OCI-LY1 (cell line): Measurements from ENCODE around the gene RHOJ.

Source experiments
- H2AFZ ChIP-seq: fragments of 200-600 bp; sonication (generic), shearing (Covaris generic); 2 replicates; pipeline ENCODE4 v1.6.0; 2014; ENCODE audit warnings: antibody characterized with exemption, mild to moderate bottlenecking, low read length
- H3F3A ChIP-seq: fragments of 200-600 bp; sonication (generic), shearing (Covaris generic); 2 replicates; pipeline ENCODE4 v1.6.0; 2014; ENCODE audit warnings: mild to moderate bottlenecking, antibody characterized with exemption, low read length, moderate library complexity; ENCODE audit not compliant: insufficient read depth
- H3K27ac ChIP-seq: fragments of 200-600 bp; sonication (generic); 2 replicates; pipeline ENCODE4 v1.5.1; 2014; ENCODE audit warnings: low read length, mixed run types, mild to moderate bottlenecking, low read depth; ENCODE audit not compliant: poor library complexity, severe bottlenecking
- H3K27me3 ChIP-seq: fragments of 200-600 bp; sonication (generic); 2 replicates; pipeline ENCODE4 v1.6.0; 2014; ENCODE audit warnings: antibody characterized with exemption, mild to moderate bottlenecking, low read length, moderate library complexity; ENCODE audit not compliant: insufficient read depth
- H3K36me3 ChIP-seq: fragments of 200-600 bp; sonication (generic); 2 replicates; pipeline ENCODE4 v1.6.1; 2014; ENCODE audit warnings: mild to moderate bottlenecking, antibody characterized with exemption, low read length, moderate library complexity, mixed read lengths; ENCODE audit not compliant: insufficient read depth
- H3K4me1 ChIP-seq: fragments of 200-600 bp; sonication (generic); 2 replicates; pipeline ENCODE4 v1.5.1; 2014; ENCODE audit warnings: mild to moderate bottlenecking, low read length, moderate library complexity; ENCODE audit not compliant: insufficient read depth, severe bottlenecking
- H3K4me2 ChIP-seq: fragments of 200-600 bp; sonication (generic), shearing (Covaris generic); 2 replicates; pipeline ENCODE4 v1.6.1; 2014; ENCODE audit warnings: low read length
- H3K4me3 ChIP-seq: fragments of 200-600 bp; sonication (generic); 2 replicates; pipeline ENCODE4 v1.5.1; 2014; ENCODE audit warnings: low read length, low read depth, mild to moderate bottlenecking, mixed read lengths; ENCODE audit not compliant: poor library complexity, severe bottlenecking
- H3K79me2 ChIP-seq: fragments of 200-600 bp; shearing (Covaris generic); 2 replicates; pipeline ENCODE4 v1.6.1; 2016; ENCODE audit warnings: mixed run types, low read length, mixed read lengths; ENCODE audit not compliant: insufficient read depth
- H3K9ac ChIP-seq: fragments of 200-600 bp; sonication (generic), shearing (Covaris generic); 2 replicates; pipeline ENCODE4 v1.6.1; 2014; ENCODE audit warnings: mild to moderate bottlenecking, low read length, mixed read lengths
- H3K9me2 ChIP-seq: fragments of 200-600 bp; sonication (generic), shearing (Covaris generic); 2 replicates; pipeline ENCODE4 v1.6.1; 2014; ENCODE audit warnings: low read depth, mild to moderate bottlenecking, low read length, mixed read lengths
- H3K9me3 ChIP-seq: fragments of 200-600 bp; shearing (Covaris generic); 2 replicates; pipeline ENCODE4 v1.6.1; 2014; ENCODE audit warnings: low read length, mixed read lengths
- H4K20me1 ChIP-seq: fragments of 200-600 bp; sonication (generic), shearing (Covaris generic); 2 replicates; pipeline ENCODE4 v1.6.0; 2016; ENCODE audit warnings: mild to moderate bottlenecking, low read length; ENCODE audit not compliant: insufficient read depth
- EZH2 ChIP-seq: fragments of 200-600 bp; sonication (generic), shearing (Covaris generic); IDR thresholded peaks from 2 replicates; pipeline ENCODE4 v1.8.0; 2017; ENCODE audit warnings: borderline replicate concordance, mixed run types, mild to moderate bottlenecking, antibody characterized with exemption, low read length, moderate library complexity, mixed read lengths
- TF ChIP-seq, protein P1 (sequence below): fragments of 200-600 bp; sonication (generic), shearing (Covaris generic); IDR thresholded peaks from 2 replicates; pipeline ENCODE4 v1.5.1; 2017; ENCODE audit warnings: mild to moderate bottlenecking, antibody characterized with exemption, low read length, moderate library complexity, mixed read lengths

RHOJ gene

DNA sequence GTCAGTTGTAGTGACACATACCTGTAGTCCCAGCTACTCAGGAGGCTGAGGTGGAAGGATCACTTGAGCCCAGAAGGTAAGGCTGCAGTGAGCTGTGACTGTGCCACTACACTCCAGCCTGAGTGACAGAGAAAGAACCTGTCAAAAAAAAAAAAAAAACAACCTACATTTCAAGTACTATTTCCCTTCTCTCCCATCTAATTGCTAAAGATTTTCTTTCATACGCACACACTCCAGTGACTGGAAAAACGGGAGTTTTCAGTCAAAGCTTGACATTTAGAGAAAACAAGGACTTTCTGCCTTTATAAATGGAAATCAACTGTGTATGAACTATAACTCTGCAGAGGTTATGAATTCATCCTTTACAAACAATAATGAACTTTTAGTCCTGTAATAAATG is 88.6 kb downstream of the RHOJ start:
- Histone ChIP-seq H3K27me3 (no peaks in the 10 kb centered on the region), H3F3A (no peaks in the 10 kb centered on the region), H3K27ac (no peak overlapping the region), H4K20me1 (no peaks in the 10 kb centered on the region), H3K9ac (no peak overlapping the region), H2AFZ (no peak overlapping the region), H3K4me3 (no peak overlapping the region), H3K4me2 (no peak overlapping the region), H3K9me2 (no peaks in the 10 kb centered on the region), H3K4me1 (no peaks in the 10 kb centered on the region), H3K79me2 (no peaks in the 10 kb centered on the region), H3K36me3 (no peaks in the 10 kb centered on the region), H3K9me3 (no peaks in the 10 kb centered on the region)
- TF ChIP-seq EZH2 = no peak
- TF ChIP-seq, protein P1, sequence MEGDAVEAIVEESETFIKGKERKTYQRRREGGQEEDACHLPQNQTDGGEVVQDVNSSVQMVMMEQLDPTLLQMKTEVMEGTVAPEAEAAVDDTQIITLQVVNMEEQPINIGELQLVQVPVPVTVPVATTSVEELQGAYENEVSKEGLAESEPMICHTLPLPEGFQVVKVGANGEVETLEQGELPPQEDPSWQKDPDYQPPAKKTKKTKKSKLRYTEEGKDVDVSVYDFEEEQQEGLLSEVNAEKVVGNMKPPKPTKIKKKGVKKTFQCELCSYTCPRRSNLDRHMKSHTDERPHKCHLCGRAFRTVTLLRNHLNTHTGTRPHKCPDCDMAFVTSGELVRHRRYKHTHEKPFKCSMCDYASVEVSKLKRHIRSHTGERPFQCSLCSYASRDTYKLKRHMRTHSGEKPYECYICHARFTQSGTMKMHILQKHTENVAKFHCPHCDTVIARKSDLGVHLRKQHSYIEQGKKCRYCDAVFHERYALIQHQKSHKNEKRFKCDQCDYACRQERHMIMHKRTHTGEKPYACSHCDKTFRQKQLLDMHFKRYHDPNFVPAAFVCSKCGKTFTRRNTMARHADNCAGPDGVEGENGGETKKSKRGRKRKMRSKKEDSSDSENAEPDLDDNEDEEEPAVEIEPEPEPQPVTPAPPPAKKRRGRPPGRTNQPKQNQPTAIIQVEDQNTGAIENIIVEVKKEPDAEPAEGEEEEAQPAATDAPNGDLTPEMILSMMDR = no peak

DNA sequence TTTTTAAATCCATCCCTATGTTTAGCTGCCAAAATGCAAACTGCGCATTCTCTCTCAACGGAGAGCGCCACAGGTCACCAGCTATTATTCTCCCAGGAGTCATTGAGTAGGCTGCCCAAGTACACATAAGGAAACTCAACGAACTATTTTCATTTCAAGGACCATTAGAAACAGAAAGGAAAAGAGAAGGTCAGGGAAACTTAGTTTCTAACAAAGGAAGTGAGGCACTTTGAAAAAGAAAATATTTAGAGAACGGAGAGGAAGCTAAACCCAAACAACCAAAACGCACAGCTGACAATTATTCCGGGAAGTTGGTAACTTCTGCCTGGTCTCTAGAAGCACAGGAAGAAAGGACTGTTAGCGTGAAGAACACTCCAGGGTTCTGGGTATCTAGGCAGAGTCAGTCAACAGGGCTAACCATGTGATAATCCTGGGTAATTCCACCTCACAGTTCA is 91.0 kb downstream of the RHOJ start:
- no peak overlapping the region for H3K27ac ChIP-seq
- no peak overlapping the region for H3K4me2 ChIP-seq
- TF ChIP-seq EZH2 = no peak
- TF ChIP-seq, protein P1 = no peak
- no peaks in the 10 kb centered on the region for H3K36me3 ChIP-seq
- H3K9me3 ChIP-seq = no peaks in the 10 kb centered on the region
- no peak overlapping the region for H3K4me3 ChIP-seq
- no peaks in the 10 kb centered on the region for H3F3A ChIP-seq
- no peaks in the 10 kb centered on the region for H3K9me2 ChIP-seq
- no peaks in the 10 kb centered on the region for H4K20me1 ChIP-seq
- no peak overlapping the region for H2AFZ ChIP-seq
- H3K79me2 ChIP-seq = no peaks in the 10 kb centered on the region
- no peaks in the 10 kb centered on the region for H3K4me1 ChIP-seq
- no peak overlapping the region for H3K9ac ChIP-seq
- 0 out of 2 replicates have a peak, but pooled peaks cover 3% of the 10 kb centered on the region for H3K27me3 ChIP-seq

DNA sequence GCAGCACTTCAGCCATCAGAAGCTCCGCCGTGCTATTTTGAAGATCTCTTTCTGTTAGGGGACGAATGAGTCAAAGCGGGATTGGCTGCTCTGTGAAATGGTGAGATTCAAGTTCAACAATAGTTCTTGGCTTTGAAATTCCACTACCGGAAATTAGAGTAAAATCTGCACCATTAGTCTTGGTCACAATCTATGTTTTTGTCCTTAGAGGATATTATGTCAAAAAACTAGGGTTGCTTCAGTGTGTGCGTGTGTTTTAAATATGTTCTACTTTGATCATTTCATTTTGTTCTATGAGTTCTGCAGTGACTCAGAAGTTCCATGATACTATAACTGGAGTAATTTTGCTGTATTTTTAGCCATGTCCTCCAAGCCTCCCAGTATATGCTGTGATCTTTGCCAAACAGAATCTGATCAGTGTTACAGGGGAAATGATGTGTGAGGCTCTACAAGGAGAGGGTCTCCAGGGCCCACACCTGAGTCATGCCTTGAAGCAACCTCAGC is 91.9 kb downstream of the RHOJ start:
- TF ChIP-seq, protein P1 = no peak
- no peak for TF ChIP-seq EZH2
- H3K36me3 ChIP-seq = no peaks in the 10 kb centered on the region
- H3K9me3 ChIP-seq = no peaks in the 10 kb centered on the region
- no peak overlapping the region for H3K4me3 ChIP-seq
- no peak overlapping the region for H3K27ac ChIP-seq
- H3F3A ChIP-seq = no peaks in the 10 kb centered on the region
- H3K9ac ChIP-seq = no peak overlapping the region
- H3K9me2 ChIP-seq = no peaks in the 10 kb centered on the region
- H3K27me3 ChIP-seq = 0 out of 2 replicates have a peak, but pooled peaks cover 3% of the 10 kb centered on the region
- no peak overlapping the region for H2AFZ ChIP-seq
- no peaks in the 10 kb centered on the region for H4K20me1 ChIP-seq
- H3K79me2 ChIP-seq = no peaks in the 10 kb centered on the region
- no peak overlapping the region for H3K4me2 ChIP-seq
- H3K4me1 ChIP-seq = no peaks in the 10 kb centered on the region
